Ascending aorta (tissue), 2 donors: Measurements from ENCODE around the gene MVP. TPM values are rescaled to one million over a fixed set of nuclear protein-coding genes. Genes with fewer than 3 reads are reported as not detected.
"Not testable (repeated sequence)": the region's sequence is repeated elsewhere in the genome, so short reads cannot be mapped to it uniquely, and the experiment has no call there.

Experiments used
- DNase-seq, 2 donors: peaks; one replicate each; pipeline ENCODE4 v3.0.0-alpha.2; 2019; ENCODE audit warnings: low spot score in 2 of 2
- H3K27ac ChIP-seq, 2 donors: fragments of 200-600 bp; sonication (generic); one replicate each; pipeline ENCODE4 v1.5.1; 2016 to 2017; ENCODE audit warnings: mild to moderate bottlenecking in 1 of 2
- H3K27me3 ChIP-seq: fragments of 200-600 bp; sonication (generic); one replicate; pipeline ENCODE4 v1.5.1; 2017
- H3K36me3 ChIP-seq, 2 donors: fragments of 200-600 bp; sonication (generic); one replicate each; pipeline ENCODE4 v1.5.1; 2016
- H3K4me1 ChIP-seq, 2 donors: fragments of 200-600 bp; sonication (generic); one replicate each; pipeline ENCODE4 v1.5.1; 2016 to 2017; ENCODE audit warnings: mild to moderate bottlenecking in 1 of 2
- H3K4me3 ChIP-seq, 2 donors: fragments of 200-600 bp; sonication (generic); one replicate each; pipeline ENCODE4 v1.5.1; 2016 to 2017; ENCODE audit warnings: mild to moderate bottlenecking in 1 of 2
- H3K9me3 ChIP-seq, 2 donors: fragments of 200-600 bp; sonication (generic); one replicate each; pipeline ENCODE4 v1.5.1; 2016
- intact Hi-C: fragments of 100-400 bp; cut with DNase I; formaldehyde crosslinking; loops from one replicate; pipeline ENCODE4 v1.15.1; 2023
- total RNA-seq: library from RNA; depleted of rRNA; stranded (reverse); fragments of >200 nt; gene quantifications from one replicate; pipeline ENCODE4 v1.1.0, GENCODE V29; 2016
- TF ChIP-seq, protein P1 (sequence below), 3 experiments: fragments of 200-600 bp in 2 of 3; fragments of 450-650 bp in 1 of 3; sonication (generic) in 2 of 3; IDR thresholded peaks; one replicate each; pipeline ENCODE4 v1.5.1; 2016 to 2019; ENCODE audit warnings: antibody characterized with exemption in 3 of 3, mild to moderate bottlenecking in 1 of 3, moderate library complexity in 1 of 3

Gene MVP
- total RNA-seq, 1 donor from 2014 or later, result 244 TPM

- DNase-seq, result no peak
- intact Hi-C loops, result no loop called here
- H3K9me3 ChIP-seq, result no peaks in the 10 kb centered on the region
- H3K4me3 ChIP-seq, result no peak overlapping the region
- no peaks in the 10 kb centered on the region for H3K27me3 ChIP-seq
- TF ChIP-seq, protein P1, sequence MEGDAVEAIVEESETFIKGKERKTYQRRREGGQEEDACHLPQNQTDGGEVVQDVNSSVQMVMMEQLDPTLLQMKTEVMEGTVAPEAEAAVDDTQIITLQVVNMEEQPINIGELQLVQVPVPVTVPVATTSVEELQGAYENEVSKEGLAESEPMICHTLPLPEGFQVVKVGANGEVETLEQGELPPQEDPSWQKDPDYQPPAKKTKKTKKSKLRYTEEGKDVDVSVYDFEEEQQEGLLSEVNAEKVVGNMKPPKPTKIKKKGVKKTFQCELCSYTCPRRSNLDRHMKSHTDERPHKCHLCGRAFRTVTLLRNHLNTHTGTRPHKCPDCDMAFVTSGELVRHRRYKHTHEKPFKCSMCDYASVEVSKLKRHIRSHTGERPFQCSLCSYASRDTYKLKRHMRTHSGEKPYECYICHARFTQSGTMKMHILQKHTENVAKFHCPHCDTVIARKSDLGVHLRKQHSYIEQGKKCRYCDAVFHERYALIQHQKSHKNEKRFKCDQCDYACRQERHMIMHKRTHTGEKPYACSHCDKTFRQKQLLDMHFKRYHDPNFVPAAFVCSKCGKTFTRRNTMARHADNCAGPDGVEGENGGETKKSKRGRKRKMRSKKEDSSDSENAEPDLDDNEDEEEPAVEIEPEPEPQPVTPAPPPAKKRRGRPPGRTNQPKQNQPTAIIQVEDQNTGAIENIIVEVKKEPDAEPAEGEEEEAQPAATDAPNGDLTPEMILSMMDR (IDR thresholded peaks at IDR 0.05), result no peak
- no peak overlapping the region for H3K27ac ChIP-seq
- H3K4me1 ChIP-seq, result peaks cover 0 to 8% of the 10 kb centered on the region in 2 donors
- H3K36me3 ChIP-seq, result no peaks in the 10 kb centered on the region
Observed at GRCh38 chr16:29784157-29784556, 36.1 kb upstream of the MVP start.

GRCh38 chr16:29784901-29785500, 35.3 kb upstream of the MVP start:
- intact Hi-C loops, result no loop called here
- Histone ChIP-seq H3K36me3 (no peaks in the 10 kb centered on the region), H3K9me3 (no peaks in the 10 kb centered on the region), H3K27me3 (no peaks in the 10 kb centered on the region), H3K4me1 (peaks cover 0 to 12% of the 10 kb centered on the region in 2 donors), H3K27ac (no peak overlapping the region), H3K4me3 (peak overlapping the region; percentile 33 to 47)
- DNase-seq, result peak in 1 of 2 donors; percentile 77
- TF ChIP-seq, protein P1 (IDR thresholded peaks at IDR 0.05), result peak; percentile 65 to 93 (median 91)

GRCh38 chr16:29787155-29787554, 33.1 kb upstream of the MVP start:
- intact Hi-C loops, DNase-seq, H3K27me3 ChIP-seq, H3K9me3 ChIP-seq, H3K36me3 ChIP-seq, H3K27ac ChIP-seq, H3K4me3 ChIP-seq: not testable (repeated sequence)
- H3K4me1 ChIP-seq, result peaks cover 0 to 21% of the 10 kb centered on the region in 2 donors

- Histone ChIP-seq H3K4me1 (peaks cover 0 to 21% of the 10 kb centered on the region in 2 donors), H3K4me3 (peak overlapping the region; percentile 58 to 89), H3K36me3 (no peaks in the 10 kb centered on the region), H3K9me3 (no peaks in the 10 kb centered on the region), H3K27ac (peak overlapping the region; percentile 76 to 87), H3K27me3 (no peaks in the 10 kb centered on the region)
- no peak for DNase-seq
- TF ChIP-seq, protein P1 (IDR thresholded peaks at IDR 0.05), result no peak
- intact Hi-C loops, result loop anchor here (1.0 to 5.0 kb wide), 4 partner anchors 16 to 817 kb away; partner anchors contain the start of genes CDIPT, PAGR1 and SPNS1
Observed at GRCh38 chr16:29789775-29790182, 30.5 kb upstream of the MVP start.

DNA sequence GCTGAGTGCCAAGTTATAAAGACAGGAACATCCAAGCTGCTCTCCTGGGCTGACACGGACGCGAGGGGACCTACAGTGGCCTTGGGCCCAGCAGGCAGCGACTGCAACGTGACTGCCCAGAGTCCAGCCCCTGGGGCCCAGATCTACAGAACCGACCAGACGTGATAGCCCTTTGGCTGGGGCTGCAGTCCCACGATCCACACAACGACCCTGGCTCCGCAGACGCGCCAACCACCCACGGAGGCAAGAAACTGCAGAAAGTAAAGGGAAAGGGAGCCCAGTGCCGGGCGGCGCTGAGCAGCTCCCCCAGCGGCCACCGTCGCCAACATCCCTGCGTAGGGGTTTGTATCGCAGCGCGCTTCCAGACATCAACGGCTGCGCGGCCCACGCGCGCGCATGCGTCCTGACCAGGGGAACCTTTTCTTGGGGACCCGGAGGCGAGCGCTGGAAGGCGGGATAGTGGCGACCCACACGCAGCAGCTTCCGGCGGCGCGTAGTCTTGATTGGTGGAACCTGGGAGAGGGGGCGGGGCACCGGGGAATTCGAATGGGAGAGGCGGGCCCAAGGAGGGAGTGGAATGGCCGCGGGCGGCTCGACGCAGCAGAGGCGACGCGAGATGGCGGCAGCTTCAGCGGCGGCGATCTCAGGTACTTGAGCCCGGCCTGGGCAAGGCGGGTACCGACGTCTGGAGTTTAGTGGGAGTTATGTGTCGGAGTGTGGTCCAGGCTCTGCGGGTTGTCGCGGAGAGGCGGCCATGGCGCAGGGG, 29.9 kb upstream of the MVP start, which contains the start of gene KIF22:
TSS of gene KIF22 (plus strand) at position 569 of the 766 bp plus-strand sequence. CDS start at position 578, 9 bp downstream.
- H3K4me1 ChIP-seq, result peaks cover 0 to 17% of the 10 kb centered on the region in 2 donors
- H3K4me3 ChIP-seq, result peak within 1 kb of the TSS; percentile 58 to 89
- DNase-seq, result peak; percentile 94 to 100
- H3K27me3 ChIP-seq, result no peaks in the 10 kb centered on the region
- H3K36me3 ChIP-seq, result no peaks in the 10 kb centered on the region
- intact Hi-C loops, result loop anchor here (1.0 to 5.0 kb wide), 4 partner anchors 15 to 818 kb away; partner anchors contain the start of genes CDIPT, PAGR1 and SPNS1
- H3K9me3 ChIP-seq, result no peaks in the 10 kb centered on the region
- peak within 1 kb of the TSS; percentile 76 to 87 for H3K27ac ChIP-seq
- TF ChIP-seq, protein P1 (IDR thresholded peaks at IDR 0.05), result peak; percentile 66 to 84 (median 75)
